Bone marrow (tissue), 2 donors: ENCODE data around the gene ZNRF3.

Source experiments
- DNase-seq, 2 donors: peaks; one replicate each; lab custom pipeline; 2025; lab: John Stamatoyannopoulos, UW

ZNRF3 gene

GRCh38 chr22:29092243-29092642 is 208.9 kb downstream of the ZNRF3 start:
- DNase-seq, result no peak

GRCh38 chr22:29093030-29093429 is 209.7 kb downstream of the ZNRF3 start:
- DNase-seq, result no peak

GRCh38 chr22:29093501-29094300 is 210.3 kb downstream of the ZNRF3 start:
- DNase-seq, result no peak

- no peak for DNase-seq
Observed at GRCh38 chr22:29095459-29095858, 212.1 kb downstream of the ZNRF3 start.

GRCh38 chr22:29096736-29097669 is 213.6 kb downstream of the ZNRF3 start:
- DNase-seq, result no peak

- no peak for DNase-seq
Observed at GRCh38 chr22:29098296-29098695, 214.9 kb downstream of the ZNRF3 start.

GRCh38 chr22:29102300-29102699 is 218.9 kb downstream of the ZNRF3 start:
- DNase-seq, result no peak

GRCh38 chr22:29103121-29103520 is 219.7 kb downstream of the ZNRF3 start:
- DNase-seq, result no peak

- DNase-seq, result no peak
Observed at GRCh38 chr22:29105468-29105867, 222.1 kb downstream of the ZNRF3 start.

GRCh38 chr22:29106839-29107238 is 223.5 kb downstream of the ZNRF3 start:
- DNase-seq, result no peak
